ENCODE data around the gene THAP8. TPM values are rescaled to one million over a fixed set of nuclear protein-coding genes. Genes with fewer than 3 reads are reported as not detected.
A peak's percentile ranks its signal among the peaks of the same experiment; 100 is the strongest.

Gene THAP8
- total RNA-seq, 4 donors from 2014 or later = 6.3 to 21.3 (median 12.1) TPM

DNA sequence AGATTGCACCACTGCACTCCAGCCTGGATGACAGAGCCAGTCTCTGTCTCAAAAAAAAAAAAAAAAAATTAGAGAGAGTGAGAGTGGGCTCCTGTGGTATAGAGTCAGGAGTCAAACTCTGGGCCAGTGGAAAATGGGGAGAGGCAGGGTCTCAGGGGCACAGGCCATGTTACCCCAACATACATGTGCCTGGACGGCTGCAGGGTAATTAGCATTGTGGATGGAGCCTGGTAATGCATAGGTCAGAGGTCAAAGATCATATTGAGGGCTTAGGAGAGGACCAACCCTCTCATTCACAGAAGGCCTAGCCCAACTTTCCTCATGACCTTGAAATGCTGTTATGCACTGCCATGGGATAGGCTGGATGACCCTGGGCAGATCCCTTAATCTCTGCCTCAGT is 28.5 kb downstream of the THAP8 start:
- Histone ChIP-seq H3K27ac (replicated peaks in 1 of 4) (no peak overlapping the region), H3K4me3 (no peak overlapping the region), H3K36me3 (peaks cover 20 to 82% (median 50%) of the 10 kb centered on the region in 4 donors), H3K27me3 (no peaks in the 10 kb centered on the region), H3K9me3 (no peaks in the 10 kb centered on the region), H3K4me1 (peaks cover 0 to 6% (median 3%) of the 10 kb centered on the region in 4 donors)
- 43% methylated on average over 1 of the region's 1 CpG for WGBS
- no peak for TF ChIP-seq POLR2AphosphoS5 (IDR thresholded peaks at IDR 0.05)
- TF ChIP-seq EP300 (IDR thresholded peaks at IDR 0.05) = no peak
- no peak for TF ChIP-seq POLR2A (IDR thresholded peaks at IDR 0.05; ENCODE audit: low read depth)
- TF ChIP-seq, protein P1, sequence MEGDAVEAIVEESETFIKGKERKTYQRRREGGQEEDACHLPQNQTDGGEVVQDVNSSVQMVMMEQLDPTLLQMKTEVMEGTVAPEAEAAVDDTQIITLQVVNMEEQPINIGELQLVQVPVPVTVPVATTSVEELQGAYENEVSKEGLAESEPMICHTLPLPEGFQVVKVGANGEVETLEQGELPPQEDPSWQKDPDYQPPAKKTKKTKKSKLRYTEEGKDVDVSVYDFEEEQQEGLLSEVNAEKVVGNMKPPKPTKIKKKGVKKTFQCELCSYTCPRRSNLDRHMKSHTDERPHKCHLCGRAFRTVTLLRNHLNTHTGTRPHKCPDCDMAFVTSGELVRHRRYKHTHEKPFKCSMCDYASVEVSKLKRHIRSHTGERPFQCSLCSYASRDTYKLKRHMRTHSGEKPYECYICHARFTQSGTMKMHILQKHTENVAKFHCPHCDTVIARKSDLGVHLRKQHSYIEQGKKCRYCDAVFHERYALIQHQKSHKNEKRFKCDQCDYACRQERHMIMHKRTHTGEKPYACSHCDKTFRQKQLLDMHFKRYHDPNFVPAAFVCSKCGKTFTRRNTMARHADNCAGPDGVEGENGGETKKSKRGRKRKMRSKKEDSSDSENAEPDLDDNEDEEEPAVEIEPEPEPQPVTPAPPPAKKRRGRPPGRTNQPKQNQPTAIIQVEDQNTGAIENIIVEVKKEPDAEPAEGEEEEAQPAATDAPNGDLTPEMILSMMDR (IDR thresholded peaks at IDR 0.05) = no peak
- no peak for DNase-seq (ENCODE audit: extremely low spot score)
- intact Hi-C loops (cut with DNase I) = no loop called here

DNA sequence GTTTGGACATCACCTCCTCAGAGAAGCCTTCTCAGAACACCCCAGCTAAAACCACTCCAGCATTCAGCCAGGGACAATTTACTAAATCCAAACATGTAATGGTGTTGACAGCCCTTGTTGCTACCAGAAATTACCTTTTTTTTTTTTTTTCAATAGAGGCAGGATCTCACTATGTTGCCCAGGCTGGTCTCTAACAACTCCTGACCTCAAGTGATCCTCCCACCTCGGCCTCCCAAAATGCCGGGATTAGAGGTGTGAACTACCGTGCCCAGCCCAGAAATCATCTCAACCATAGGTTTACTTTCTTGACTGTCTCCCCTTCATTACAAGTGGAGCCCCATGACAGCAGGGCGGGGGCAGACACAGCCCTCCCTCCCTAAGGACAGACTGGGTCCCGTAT is 30.7 kb downstream of the THAP8 start:
- Histone ChIP-seq H3K27me3 (no peaks in the 10 kb centered on the region), H3K36me3 (peaks cover 21 to 96% (median 59%) of the 10 kb centered on the region in 4 donors), H3K27ac (replicated peaks in 1 of 4) (no peak overlapping the region), H3K9me3 (no peaks in the 10 kb centered on the region), H3K4me3 (no peak overlapping the region), H3K4me1 (no peaks in the 10 kb centered on the region)
- TF ChIP-seq EP300 (IDR thresholded peaks at IDR 0.05) (no peak), POLR2AphosphoS5 (IDR thresholded peaks at IDR 0.05) (no peak), POLR2A (IDR thresholded peaks at IDR 0.05; ENCODE audit: low read depth) (no peak)
- TF ChIP-seq, protein P1 (IDR thresholded peaks at IDR 0.05) = no peak
- intact Hi-C loops (cut with DNase I) = no loop called here
- WGBS = 94% methylated on average over 5 of the region's 5 CpGs
- DNase-seq (ENCODE audit: extremely low spot score) = no peak

DNA sequence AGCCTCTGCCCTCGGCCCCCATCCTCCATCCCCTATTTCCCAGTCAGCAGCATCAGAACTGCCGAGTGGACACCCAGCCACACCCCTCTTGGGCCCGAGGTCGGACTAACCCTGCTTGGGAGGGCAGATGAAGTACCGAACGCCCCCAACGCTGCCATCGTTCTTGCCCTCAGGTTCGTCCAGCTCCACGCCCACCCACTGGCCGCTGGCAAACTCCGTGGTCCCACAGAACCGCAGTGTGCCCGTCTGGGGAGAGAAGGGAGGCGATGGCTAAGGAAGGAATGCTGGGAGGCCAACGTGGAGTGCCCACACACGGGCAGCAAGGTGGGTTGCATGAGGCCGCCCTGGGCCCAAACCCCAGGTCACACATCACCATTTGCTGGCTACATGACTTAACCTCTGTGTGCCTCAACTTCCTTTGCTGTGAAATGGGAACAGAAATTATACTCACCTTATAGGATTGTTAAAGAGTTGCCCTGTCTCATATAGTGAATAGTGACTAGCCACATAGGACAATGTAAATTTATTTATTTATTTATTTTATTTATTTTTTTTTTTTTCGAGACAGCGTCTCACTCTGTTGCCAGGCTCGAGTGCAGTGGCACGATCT is 34.9 kb downstream of the THAP8 start:
- Histone ChIP-seq H3K27ac (replicated peaks in 1 of 4) (no peak overlapping the region), H3K4me3 (no peak overlapping the region), H3K9me3 (no peaks in the 10 kb centered on the region), H3K4me1 (peaks cover 5 to 10% (median 8%) of the 10 kb centered on the region in 4 donors), H3K36me3 (peaks cover 19 to 84% (median 55%) of the 10 kb centered on the region in 4 donors), H3K27me3 (no peaks in the 10 kb centered on the region)
- TF ChIP-seq EP300 (IDR thresholded peaks at IDR 0.05) = no peak
- no peak for TF ChIP-seq POLR2AphosphoS5 (IDR thresholded peaks at IDR 0.05)
- TF ChIP-seq POLR2A (IDR thresholded peaks at IDR 0.05; ENCODE audit: low read depth) = no peak
- TF ChIP-seq, protein P1 (IDR thresholded peaks at IDR 0.05) = no peak
- WGBS = 81% methylated on average over 22 of the region's 22 CpGs
- no peak for DNase-seq (ENCODE audit: extremely low spot score)
- intact Hi-C loops (cut with DNase I) = no loop called here

DNA sequence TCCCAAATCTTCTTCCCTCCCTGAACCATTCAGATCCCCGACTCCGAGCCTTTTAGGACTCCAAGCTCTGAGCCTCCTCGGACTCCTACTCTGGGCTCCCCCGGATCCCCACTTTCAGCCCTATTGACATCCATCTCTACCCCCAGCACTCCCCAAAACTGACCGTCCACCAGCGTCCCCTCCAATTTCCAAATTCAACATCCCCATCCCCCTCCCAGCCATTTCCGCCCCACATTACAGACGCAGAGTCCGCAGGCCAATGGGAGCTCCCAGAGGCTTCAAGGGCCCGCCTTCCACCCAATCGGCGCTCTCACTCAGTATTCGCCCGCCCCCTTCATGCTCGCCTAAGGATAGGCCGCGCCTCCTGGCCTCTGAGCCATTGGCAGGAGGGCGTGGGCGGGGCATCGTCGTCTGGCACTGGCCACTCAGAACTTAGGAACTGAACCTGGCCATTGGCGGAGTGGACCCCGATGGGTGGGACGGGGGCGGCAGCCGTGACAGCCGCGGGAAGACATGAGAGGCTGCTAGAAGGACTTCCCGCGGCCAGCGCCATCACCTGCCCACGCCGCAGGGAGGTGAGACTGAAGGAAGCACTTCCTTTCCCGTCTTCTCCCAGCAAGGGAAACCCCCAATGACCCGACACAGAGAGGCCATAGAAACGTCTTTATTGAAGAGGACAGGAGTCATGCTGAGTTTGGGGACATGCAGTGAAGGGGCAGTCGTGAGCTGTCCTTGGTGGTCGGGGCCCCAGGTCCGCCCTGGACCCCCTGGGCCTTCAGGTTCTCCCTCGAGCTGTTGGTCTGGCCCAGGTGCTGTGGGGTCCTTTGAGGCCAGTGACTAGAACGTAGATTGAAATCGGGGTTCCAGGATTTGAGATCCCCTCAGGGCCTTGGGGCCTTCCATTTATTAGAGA is 39.8 kb downstream of the THAP8 start, which contains the start of gene ALKBH6:
ALKBH6 (minus strand) TSS at position 202 of the 913 bp plus-strand sequence. CDS start 816 bp downstream, outside the sequence.
- Histone ChIP-seq H3K4me3 (peak within 1 kb of the TSS; percentile 73 to 81 (median 76)), H3K9me3 (no peaks in the 10 kb centered on the region), H3K36me3 (peaks cover 0 to 38% (median 25%) of the 10 kb centered on the region in 4 donors), H3K27me3 (no peaks in the 10 kb centered on the region), H3K4me1 (peaks cover 18 to 32% (median 28%) of the 10 kb centered on the region in 4 donors), H3K27ac (replicated peaks in 1 of 4) (peak within 1 kb of the TSS; percentile 86 to 93 (median 88))
- TF ChIP-seq, protein P1 (IDR thresholded peaks at IDR 0.05) = peak in 1 of 3 experiments; percentile 29
- TF ChIP-seq POLR2AphosphoS5 (IDR thresholded peaks at IDR 0.05) (peak; percentile 71 to 77), POLR2A (IDR thresholded peaks at IDR 0.05; ENCODE audit: low read depth) (no peak), EP300 (IDR thresholded peaks at IDR 0.05) (no peak)
- DNase-seq (ENCODE audit: extremely low spot score) = peak; percentile 100
- 4% methylated on average over 27 of the region's 42 CpGs for WGBS
- intact Hi-C loops (cut with DNase I) = no loop called here

All from esophagus muscularis mucosa (tissue), 4 donors.